HL-60 (cell line): ENCODE data around the gene DCUN1D3.
A peak's percentile ranks its signal among the peaks of the same experiment; 100 is the strongest.

Source experiments
- DNase-seq, 2 experiments: peaks; one replicate each; pipeline ENCODE4 v3.0.0-alpha.2; 2010 to 2020; ENCODE audit warnings: low read depth in 1 of 2, low spot score in 1 of 2
- H3K27ac ChIP-seq: fragments of 250-450 bp; sonication (Bioruptor Pico); replicated peaks from 2 replicates; pipeline ENCODE4 v1.5.1; 2020; ENCODE audit warnings: mild to moderate bottlenecking, moderate library complexity
- H3K27me3 ChIP-seq: fragments of 250-450 bp; sonication (Bioruptor Pico); 2 replicates; pipeline ENCODE4 v1.5.1; 2021; ENCODE audit warnings: mild to moderate bottlenecking, moderate library complexity; ENCODE audit not compliant: insufficient read depth, poor library complexity, severe bottlenecking
- H3K4me3 ChIP-seq: replicated peaks from 2 replicates; pipeline ENCODE4 v1.5.1; 2011; ENCODE audit warnings: mild to moderate bottlenecking, control low read depth, low read length; ENCODE audit not compliant: insufficient read depth
- GABPA ChIP-seq: IDR thresholded peaks from 2 replicates; pipeline ENCODE4 v1.6.1; 2012; ENCODE audit warnings: low read depth
- POLR2AphosphoS5 ChIP-seq: IDR thresholded peaks from 2 replicates; pipeline ENCODE4 v1.6.1; 2012; ENCODE audit warnings: low read depth
- SPI1 ChIP-seq: IDR thresholded peaks from 2 replicates; pipeline ENCODE4 v1.6.1; 2012; ENCODE audit warnings: low read depth, mild to moderate bottlenecking, borderline replicate concordance
- TF ChIP-seq, protein P1 (sequence below): IDR thresholded peaks from one replicate; pipeline ENCODE4 v1.5.1; 2011; ENCODE audit warnings: low read length, control low read depth, inconsistent platforms; ENCODE audit not compliant: insufficient read depth
- TF ChIP-seq, protein P2 (sequence below): IDR thresholded peaks from 2 replicates; pipeline ENCODE4 v1.6.1; 2012; ENCODE audit warnings: low read depth; ENCODE audit not compliant: insufficient replicate concordance

Gene DCUN1D3

DNA sequence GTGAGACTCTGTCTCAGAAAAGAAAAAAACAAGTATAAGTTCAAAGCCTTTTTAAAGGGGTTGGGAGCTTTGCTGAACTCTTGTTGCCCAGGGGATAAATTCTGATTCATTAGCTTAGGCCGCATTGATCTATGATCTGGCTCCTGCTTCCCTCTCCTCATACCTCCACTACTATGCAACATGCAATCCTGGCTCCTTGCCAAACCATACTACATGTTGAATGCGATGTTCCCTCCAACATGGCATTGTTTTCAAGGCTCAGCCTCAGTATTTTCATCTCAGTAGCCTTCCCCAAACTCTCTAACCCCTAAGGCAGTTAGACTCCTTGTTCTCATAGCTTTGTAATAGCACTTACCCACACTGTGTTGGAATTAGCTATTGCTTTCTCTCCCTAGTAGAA, 87.6 kb downstream of the DCUN1D3 start:
- Histone ChIP-seq H3K27ac (no peak overlapping the region), H3K4me3 (no peak overlapping the region), H3K27me3 (no peaks in the 10 kb centered on the region)
- DNase-seq = no peak
- TF ChIP-seq GABPA (no peak), POLR2AphosphoS5 (no peak), SPI1 (no peak)
- TF ChIP-seq, protein P1, sequence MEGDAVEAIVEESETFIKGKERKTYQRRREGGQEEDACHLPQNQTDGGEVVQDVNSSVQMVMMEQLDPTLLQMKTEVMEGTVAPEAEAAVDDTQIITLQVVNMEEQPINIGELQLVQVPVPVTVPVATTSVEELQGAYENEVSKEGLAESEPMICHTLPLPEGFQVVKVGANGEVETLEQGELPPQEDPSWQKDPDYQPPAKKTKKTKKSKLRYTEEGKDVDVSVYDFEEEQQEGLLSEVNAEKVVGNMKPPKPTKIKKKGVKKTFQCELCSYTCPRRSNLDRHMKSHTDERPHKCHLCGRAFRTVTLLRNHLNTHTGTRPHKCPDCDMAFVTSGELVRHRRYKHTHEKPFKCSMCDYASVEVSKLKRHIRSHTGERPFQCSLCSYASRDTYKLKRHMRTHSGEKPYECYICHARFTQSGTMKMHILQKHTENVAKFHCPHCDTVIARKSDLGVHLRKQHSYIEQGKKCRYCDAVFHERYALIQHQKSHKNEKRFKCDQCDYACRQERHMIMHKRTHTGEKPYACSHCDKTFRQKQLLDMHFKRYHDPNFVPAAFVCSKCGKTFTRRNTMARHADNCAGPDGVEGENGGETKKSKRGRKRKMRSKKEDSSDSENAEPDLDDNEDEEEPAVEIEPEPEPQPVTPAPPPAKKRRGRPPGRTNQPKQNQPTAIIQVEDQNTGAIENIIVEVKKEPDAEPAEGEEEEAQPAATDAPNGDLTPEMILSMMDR = no peak
- TF ChIP-seq, protein P2, sequence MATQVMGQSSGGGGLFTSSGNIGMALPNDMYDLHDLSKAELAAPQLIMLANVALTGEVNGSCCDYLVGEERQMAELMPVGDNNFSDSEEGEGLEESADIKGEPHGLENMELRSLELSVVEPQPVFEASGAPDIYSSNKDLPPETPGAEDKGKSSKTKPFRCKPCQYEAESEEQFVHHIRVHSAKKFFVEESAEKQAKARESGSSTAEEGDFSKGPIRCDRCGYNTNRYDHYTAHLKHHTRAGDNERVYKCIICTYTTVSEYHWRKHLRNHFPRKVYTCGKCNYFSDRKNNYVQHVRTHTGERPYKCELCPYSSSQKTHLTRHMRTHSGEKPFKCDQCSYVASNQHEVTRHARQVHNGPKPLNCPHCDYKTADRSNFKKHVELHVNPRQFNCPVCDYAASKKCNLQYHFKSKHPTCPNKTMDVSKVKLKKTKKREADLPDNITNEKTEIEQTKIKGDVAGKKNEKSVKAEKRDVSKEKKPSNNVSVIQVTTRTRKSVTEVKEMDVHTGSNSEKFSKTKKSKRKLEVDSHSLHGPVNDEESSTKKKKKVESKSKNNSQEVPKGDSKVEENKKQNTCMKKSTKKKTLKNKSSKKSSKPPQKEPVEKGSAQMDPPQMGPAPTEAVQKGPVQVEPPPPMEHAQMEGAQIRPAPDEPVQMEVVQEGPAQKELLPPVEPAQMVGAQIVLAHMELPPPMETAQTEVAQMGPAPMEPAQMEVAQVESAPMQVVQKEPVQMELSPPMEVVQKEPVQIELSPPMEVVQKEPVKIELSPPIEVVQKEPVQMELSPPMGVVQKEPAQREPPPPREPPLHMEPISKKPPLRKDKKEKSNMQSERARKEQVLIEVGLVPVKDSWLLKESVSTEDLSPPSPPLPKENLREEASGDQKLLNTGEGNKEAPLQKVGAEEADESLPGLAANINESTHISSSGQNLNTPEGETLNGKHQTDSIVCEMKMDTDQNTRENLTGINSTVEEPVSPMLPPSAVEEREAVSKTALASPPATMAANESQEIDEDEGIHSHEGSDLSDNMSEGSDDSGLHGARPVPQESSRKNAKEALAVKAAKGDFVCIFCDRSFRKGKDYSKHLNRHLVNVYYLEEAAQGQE = no peak

DNA sequence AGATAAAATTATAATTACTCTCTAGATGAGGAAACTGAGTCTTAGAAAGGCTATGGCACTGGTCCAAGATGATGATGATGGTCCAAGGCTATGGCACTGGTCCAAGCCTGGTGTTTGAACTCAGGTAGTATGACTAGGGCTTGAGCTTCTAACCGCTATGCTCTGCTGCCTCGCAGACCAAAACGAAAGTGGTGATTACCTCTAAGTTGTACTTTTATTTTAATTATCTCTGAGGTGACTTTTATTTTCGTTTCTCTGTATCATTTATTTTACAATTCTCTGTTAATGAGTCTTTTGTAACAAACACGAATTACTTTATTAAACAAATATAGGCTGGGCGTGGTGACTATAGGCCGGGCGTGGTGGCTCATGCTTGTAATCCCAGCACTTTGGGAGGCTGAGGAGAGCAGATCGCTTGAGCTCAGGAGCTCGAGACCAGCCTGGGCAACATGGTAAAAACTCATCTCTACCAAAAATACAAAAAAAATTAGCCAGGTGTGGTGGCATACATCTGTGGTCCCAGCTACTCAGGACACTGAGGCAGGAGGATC, 88.2 kb downstream of the DCUN1D3 start:
- no peak for DNase-seq
- TF ChIP-seq POLR2AphosphoS5 (no peak), GABPA (no peak), SPI1 (no peak)
- TF ChIP-seq, protein P2 = no peak
- TF ChIP-seq, protein P1 = no peak
- Histone ChIP-seq H3K27me3 (no peaks in the 10 kb centered on the region), H3K4me3 (no peak overlapping the region), H3K27ac (no peak overlapping the region)

DNA sequence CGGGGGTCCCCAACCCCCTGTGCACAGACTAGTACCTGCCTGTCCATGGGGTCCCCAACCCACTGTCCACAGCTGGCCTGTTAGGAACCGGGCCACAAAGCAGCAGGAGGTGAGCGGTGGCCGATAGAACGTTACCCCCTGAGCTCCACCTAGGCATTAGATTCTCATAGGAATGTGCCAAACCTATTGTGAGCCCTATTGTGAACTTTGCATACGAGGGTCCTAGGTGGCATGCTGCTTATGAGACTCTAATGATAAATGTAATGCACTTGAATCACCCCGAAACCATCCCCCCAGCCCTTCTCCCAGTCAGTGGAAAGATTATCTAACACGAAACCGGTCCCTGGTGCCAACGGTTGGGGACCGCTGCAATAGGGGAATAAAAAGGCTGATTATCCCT, 92.3 kb downstream of the DCUN1D3 start:
- DNase-seq = no peak
- peak overlapping the region; percentile 85; the same call in 1 of the 2 replicates for H3K4me3 ChIP-seq

More for the DNA sequence above, 92.3 kb downstream of the DCUN1D3 start:
- Histone ChIP-seq H3K27ac (peak overlapping the region; percentile 100), H3K27me3 (no peaks in the 10 kb centered on the region)
- TF ChIP-seq, protein P2 = no peak
- no peak for TF ChIP-seq SPI1
- TF ChIP-seq, protein P1 = no peak
- no peak for TF ChIP-seq GABPA
- no peak for TF ChIP-seq POLR2AphosphoS5
